T-helper 9 cell (primary cell): ENCODE data around the gene DDX41.

Experiments
- DNase-seq: peaks from one replicate; pipeline ENCODE4 v3.0.0-alpha.2; 2020

Gene DDX41

DNA sequence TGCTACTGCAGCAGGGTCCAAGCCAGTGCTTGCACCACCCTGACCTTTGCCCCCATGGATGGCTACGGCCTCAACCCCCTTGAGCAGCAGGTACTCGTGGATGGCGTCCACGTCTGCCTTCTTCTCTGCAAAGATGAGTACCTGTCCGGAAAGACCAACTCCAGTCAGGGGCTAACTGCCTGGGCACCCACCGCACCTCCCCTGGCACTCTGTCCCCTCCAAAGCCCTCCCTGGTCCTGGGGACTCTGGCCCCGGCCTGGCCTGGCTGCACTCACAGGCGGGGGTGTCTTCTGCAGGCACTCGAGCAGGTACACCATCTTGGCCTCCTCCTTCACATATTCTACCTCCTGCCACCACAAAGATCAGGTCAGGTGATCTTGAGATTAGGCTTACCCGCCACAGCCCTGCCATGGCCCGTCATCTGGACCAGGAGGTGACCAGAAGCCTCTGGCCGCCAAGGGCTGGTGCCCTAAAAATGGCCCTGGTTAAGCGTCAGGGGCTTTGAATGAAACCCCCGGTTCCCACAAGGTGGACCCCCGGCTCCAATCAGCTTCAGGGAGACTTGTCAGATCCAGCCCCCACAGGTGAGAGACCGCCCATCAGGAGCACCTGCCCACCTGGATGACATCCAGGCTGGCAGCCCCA lies 3.9 kb downstream of the DDX41 start:
- no peak for DNase-seq

DNA sequence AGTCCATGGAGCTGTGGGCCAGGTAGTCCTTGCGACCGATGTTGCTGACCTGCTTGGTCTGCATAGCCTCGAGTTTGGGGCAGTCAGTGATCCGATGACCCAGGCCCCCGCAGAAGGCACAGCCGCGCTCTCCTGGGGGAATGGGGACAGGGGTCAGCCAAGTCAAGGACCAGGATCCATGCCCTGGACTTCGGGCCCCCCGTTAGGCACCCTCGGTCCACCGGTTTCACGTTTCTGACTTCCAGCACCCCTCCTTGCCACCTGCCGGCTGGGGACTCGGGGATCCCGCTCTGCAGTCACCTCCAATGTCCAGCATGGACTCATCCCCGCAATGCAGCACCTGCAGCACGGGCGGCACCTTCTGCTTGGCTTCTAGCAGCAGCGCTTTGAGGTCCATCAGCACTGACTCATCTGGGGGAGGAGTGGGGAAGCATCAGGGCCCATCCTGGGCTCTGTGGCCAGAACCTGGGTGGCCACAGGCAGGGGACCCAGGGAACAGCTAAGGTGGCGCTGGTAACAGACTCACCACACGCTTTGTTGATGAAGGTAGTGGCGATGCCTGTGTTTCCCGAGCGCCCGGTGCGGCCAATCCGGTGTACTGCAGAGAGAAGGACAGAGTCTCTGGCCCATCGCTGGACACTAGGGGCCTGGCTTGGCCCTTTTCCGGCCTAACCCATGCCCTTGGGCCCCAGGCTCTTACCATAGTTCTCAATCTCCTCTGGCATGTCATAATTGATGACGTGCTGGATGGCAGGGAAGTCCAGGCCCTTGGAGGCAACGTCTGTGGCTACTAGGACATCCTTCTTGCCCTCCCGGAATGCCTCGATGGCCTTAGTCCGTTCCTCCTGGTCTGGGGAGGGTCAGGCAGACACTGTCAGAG lies 4.7 kb downstream of the DDX41 start:
- DNase-seq: no peak

GRCh38 chr5:177511181-177511580 lies 5.6 kb downstream of the DDX41 start:
- DNase-seq: no peak

GRCh38 chr5:177510567-177511053 lies 6.2 kb downstream of the DDX41 start:
- DNase-seq: no peak

GRCh38 chr5:177509991-177510566 lies 6.7 kb downstream of the DDX41 start:
- no peak for DNase-seq

DNA sequence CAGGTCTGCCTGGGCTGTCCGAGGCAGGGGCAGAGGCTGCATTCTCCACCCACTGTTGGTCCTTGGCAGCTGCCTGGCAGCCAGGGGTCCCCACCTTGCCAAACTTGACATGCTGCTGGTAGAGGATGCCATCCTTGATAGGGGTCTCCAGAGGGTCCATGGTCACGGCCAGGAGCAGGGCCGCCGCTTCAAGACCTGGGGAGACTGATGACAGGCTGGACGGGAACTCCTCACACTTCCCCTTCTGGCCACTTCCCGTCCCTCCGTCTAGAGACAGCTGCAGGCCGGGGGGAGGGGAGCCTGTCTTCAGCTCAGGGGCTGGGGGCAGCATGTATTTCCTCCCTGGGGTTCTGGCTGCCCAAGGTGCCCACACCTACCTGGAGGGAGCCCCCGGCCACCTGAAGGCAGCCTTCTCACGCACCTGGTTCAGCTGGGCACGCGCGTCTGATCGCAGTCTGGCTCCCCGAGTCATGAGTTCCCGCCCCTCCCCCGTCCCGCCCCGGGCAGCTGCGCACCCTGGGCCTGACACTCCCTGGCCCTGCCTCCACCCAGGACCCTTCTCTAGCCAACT lies 7.3 kb downstream of the DDX41 start, which contains the start of gene DOK3:
DOK3 (minus strand) TSS at position 446 of the 571 bp plus-strand sequence; CDS start at position 160, 286 bp downstream.
- DNase-seq: no peak

GRCh38 chr5:177508837-177509236 lies 7.9 kb downstream of the DDX41 start:
- no peak for DNase-seq

DNA sequence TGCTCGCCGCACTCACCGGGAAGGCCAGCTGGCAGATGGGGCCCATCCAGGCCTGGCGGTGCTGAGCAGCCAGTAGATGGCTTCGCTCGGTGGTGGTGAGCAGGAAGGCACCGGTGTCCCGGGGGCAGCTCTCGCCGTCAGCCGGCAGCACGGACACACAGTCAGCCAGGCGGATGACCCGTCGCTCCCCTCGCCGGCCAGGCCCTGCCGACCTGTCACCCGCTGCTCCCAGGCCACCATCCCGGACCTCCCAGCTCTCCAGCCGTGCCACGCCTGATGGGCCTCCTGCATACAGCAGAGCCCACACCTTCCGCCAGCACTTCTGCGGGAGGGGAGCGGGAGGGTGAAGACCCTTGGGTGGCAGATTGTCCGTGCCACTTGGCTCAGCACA lies 8.5 kb downstream of the DDX41 start:
- no peak for DNase-seq

GRCh38 chr5:177507596-177508220 lies 9.1 kb downstream of the DDX41 start:
- no peak for DNase-seq

- DNase-seq: no peak
These were observed 9.6 kb downstream of the DDX41 start for GRCh38 chr5:177507165-177507564.

DNA sequence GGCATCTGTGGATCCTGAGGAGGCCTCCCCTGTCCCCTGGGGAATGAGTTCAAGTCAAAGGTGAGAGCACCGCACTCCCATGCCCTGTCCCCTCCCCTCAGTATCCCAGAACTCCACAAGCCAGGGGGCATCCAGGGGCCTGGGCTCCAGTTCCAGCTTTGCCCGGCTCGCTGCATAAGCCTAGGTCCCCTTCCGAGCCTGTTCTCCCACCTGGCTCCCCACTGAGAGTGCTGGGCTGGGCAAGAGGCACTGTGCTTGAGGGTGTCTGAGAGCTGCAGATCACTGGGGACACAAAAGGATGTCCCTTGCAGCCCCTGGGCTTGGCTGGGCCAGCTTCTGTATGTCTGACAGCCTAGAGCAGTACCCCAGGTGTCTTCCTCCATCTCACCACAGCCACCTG lies 11.7 kb downstream of the DDX41 start:
- DNase-seq: no peak

- no peak for DNase-seq
These were observed 12.4 kb downstream of the DDX41 start for GRCh38 chr5:177504086-177505056.

- DNase-seq: no peak
These were observed 13.2 kb downstream of the DDX41 start for GRCh38 chr5:177503351-177504085.

- no peak for DNase-seq
These were observed 13.9 kb downstream of the DDX41 start for GRCh38 chr5:177502886-177503285.

DNA sequence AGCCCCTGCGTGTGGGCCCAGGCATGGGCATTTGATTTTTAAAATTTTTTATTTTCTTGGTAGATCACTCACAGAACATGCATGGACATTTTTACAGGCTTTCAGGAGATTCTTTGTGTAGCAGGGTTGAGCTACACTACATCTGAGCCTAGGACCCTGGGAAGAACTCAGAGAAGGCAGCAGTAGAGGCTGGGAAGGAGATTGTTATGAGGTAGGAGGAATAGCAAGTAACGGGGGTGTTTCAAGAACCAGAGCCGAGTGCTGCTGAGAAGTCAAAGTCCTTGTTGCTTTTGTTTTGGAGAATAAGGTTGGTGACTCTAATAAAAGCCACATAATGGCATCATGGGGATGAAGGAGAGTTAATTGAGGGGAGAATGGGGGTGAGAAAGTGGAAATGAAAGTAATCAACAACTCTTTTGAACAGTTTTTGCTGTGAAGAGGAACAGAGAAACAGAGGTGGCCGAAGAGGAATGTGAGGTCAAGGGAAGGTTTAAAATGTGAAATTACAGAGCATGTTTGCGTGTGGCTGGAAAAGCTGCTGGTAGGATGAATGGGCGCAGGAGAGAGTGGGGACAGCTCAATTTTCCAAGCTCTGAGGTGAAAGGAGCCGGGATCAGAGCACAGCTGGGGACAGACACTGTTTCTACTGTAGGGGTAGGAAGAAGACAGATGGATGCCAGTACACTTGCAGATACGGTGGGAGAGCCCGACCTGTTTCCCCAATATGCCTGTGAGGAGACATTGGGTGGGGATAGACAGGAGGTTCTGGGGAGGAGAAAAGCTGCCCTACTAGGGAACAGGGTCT lies 14.7 kb downstream of the DDX41 start:
- DNase-seq: no peak

- DNase-seq: peak; percentile 92
These were observed 15.9 kb downstream of the DDX41 start for GRCh38 chr5:177500685-177501522.

DNA sequence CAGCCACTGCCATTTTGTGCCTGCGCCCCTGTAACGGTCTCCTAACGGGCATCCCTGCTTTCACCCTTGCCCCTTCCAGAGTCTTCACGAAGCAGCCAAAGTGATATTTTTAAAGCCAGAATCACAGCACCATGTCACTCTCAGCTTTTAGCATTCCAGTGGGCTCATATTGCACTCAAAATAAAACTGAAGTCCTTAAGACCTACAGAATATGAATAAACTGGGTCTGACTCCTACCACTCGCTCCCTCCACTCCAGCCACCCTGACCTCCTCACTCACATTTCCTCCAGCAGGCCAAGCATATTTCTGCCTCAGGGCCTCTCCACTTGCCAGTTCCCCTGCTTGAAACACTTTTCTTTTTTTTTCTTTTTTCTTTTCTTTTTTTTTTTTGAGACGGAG lies 16.9 kb downstream of the DDX41 start:
- DNase-seq: no peak

- DNase-seq: no peak
These were observed 18.6 kb downstream of the DDX41 start for GRCh38 chr5:177498013-177498787.
